ENCODE measurements around the gene TTC22. TPM values are rescaled to one million over a fixed set of nuclear protein-coding genes. Genes with fewer than 3 reads are reported as not detected.
A peak's percentile ranks its signal among the peaks of the same experiment; 100 is the strongest.

TTC22 gene
- total RNA-seq, 1 experiment from 2014 or later = 0.59 TPM

DNA sequence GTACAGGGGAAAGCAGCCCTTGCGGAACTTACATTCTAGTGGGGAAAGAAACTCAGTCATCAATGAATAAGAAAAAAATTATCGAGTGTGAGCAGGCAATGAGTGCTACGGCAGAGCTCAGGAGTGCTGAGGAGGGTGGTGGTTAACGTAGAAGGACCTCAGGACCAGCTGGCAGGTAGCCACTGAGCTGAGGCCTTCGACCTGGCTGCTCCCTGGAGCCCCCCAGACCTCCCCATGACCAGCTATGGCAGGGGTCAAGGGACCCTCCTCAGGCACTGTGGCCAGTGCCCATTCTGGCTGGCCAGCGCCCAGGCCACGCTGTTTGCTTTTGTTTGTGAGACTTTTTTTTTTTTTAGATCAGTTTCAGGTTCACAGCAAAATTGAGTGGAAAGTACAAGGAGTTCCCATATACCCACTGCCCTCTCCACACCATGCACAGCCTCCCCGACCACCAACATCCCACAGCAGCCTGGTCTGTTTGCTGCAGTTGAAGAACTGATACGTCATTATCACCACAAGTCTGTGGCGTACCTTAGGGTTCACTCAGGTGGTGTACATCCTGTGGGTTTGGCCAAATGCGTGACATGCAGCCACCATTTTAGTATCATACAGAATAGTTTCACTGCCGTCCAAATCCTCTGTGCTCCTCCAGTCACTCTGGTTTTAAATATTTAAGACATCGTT is 11.8 kb upstream of the TTC22 start:
- Histone ChIP-seq H2BK5ac (ENCODE audit: insufficient read length, low read length) (no peak overlapping the region), H4K91ac (ENCODE audit: insufficient read length, low read depth, low read length) (no peak overlapping the region), H3K27ac (ENCODE audit: insufficient read length, low read depth, low read length) (no peak overlapping the region), H2BK20ac (ENCODE audit: low read depth, low read length, poor library complexity, severe bottlenecking) (no peak overlapping the region), H3K23me2 (ENCODE audit: insufficient read length, low read depth, low read length, poor library complexity, severe bottlenecking) (no peaks in the 10 kb centered on the region), H3K79me1 (ENCODE audit: insufficient read depth, low read depth, low read length, poor library complexity, severe bottlenecking) (no peaks in the 10 kb centered on the region), H2AFZ (ENCODE audit: low read length) (no peak overlapping the region), H3K27me3 (ENCODE audit: insufficient read depth, low read length) (no peaks in the 10 kb centered on the region), H3K14ac (ENCODE audit: insufficient read depth, low read length) (no peak overlapping the region), H3K4me2 (ENCODE audit: insufficient read depth, insufficient read length, low read length) (no peak overlapping the region), H3T11ph (ENCODE audit: low read length) (no peak overlapping the region), H4K5ac (ENCODE audit: insufficient read length, low read depth, low read length) (no peak overlapping the region), H3K23ac (ENCODE audit: insufficient read length, low read depth, low read length) (no peak overlapping the region), H3K56ac (ENCODE audit: insufficient read length, low read depth, low read length) (no peak overlapping the region), H2AK5ac (ENCODE audit: insufficient read length, low read length) (no peak overlapping the region), H3K9ac (ENCODE audit: extremely low read depth, insufficient read length, low read length) (no peak overlapping the region), H3K9me3 (ENCODE audit: control insufficient read depth, low read depth, low read length) (no peaks in the 10 kb centered on the region), H3K4ac (ENCODE audit: low read depth, low read length) (no peak overlapping the region), H4K8ac (replicated peaks; ENCODE audit: insufficient read length, low read depth, low read length) (no peak overlapping the region), H2BK12ac (ENCODE audit: insufficient read length, low read depth, low read length) (no peak overlapping the region), H3K18ac (ENCODE audit: insufficient read length, low read depth, low read length) (no peak overlapping the region), H4K20me1 (ENCODE audit: control insufficient read depth, insufficient read depth, insufficient read length) (no peaks in the 10 kb centered on the region), H2BK15ac (ENCODE audit: low read depth, low read length) (no peak overlapping the region), H3K4me1 (ENCODE audit: insufficient read depth, low read length) (peaks cover 6% of the 10 kb centered on the region; the same call in 1 of the 2 replicates), H2BK120ac (ENCODE audit: low read depth, low read length, poor library complexity, severe bottlenecking) (no peak overlapping the region), H3K79me2 (ENCODE audit: insufficient read depth, low read length) (no peaks in the 10 kb centered on the region)
- Mint-ChIP-seq H3K27me3 (ENCODE audit: low read depth) (peaks cover 42% of the 10 kb centered on the region), H3K9me3 (no peaks in the 10 kb centered on the region), H3K36me3 (ENCODE audit: insufficient read depth in 1 of 3, low read depth in 3 of 3) (no peaks in the 10 kb centered on the region), H3K4me1 (peaks cover 46% of the 10 kb centered on the region in 2 experiments), H3K4me3 (peak overlapping the region in 1 of 2 experiments; percentile 60; a peak in 1 of 5 replicates), H3K27ac (peak overlapping the region in 1 of 3 experiments; percentile 73; a peak in 1 of 7 replicates)
- no CpG with 5 or more reads among the region's 13 CpGs for WGBS (ENCODE audit: extremely low coverage, insufficient read length, low lambda C conversion rate)
- TF ChIP-seq, protein P1, sequence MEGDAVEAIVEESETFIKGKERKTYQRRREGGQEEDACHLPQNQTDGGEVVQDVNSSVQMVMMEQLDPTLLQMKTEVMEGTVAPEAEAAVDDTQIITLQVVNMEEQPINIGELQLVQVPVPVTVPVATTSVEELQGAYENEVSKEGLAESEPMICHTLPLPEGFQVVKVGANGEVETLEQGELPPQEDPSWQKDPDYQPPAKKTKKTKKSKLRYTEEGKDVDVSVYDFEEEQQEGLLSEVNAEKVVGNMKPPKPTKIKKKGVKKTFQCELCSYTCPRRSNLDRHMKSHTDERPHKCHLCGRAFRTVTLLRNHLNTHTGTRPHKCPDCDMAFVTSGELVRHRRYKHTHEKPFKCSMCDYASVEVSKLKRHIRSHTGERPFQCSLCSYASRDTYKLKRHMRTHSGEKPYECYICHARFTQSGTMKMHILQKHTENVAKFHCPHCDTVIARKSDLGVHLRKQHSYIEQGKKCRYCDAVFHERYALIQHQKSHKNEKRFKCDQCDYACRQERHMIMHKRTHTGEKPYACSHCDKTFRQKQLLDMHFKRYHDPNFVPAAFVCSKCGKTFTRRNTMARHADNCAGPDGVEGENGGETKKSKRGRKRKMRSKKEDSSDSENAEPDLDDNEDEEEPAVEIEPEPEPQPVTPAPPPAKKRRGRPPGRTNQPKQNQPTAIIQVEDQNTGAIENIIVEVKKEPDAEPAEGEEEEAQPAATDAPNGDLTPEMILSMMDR (conservative IDR thresholded peaks at IDR 0.05) = no peak
- DNase-seq = no peak
